SU-DHL-6 (cell line): ENCODE results near the gene SPOCK3.

ENCODE experiments used
- H2AFZ ChIP-seq: fragments of 200-600 bp; sonication (generic); 2 replicates; pipeline ENCODE4 v1.6.1; 2014; ENCODE audit warnings: low read depth, mild to moderate bottlenecking, moderate library complexity, mixed read lengths, antibody characterized with exemption, low read length; ENCODE audit not compliant: severe bottlenecking
- H3F3A ChIP-seq: fragments of 200-600 bp; shearing (Covaris generic); 2 replicates; pipeline ENCODE4 v1.6.0; 2016; ENCODE audit warnings: antibody characterized with exemption, mild to moderate bottlenecking; ENCODE audit not compliant: insufficient read depth
- H3K27ac ChIP-seq: fragments of 200-600 bp; sonication (generic); 2 replicates; pipeline ENCODE4 v1.5.1; 2016; ENCODE audit warnings: low read depth, mild to moderate bottlenecking, low read length, moderate library complexity, mixed read lengths
- H3K27me3 ChIP-seq: fragments of 200-600 bp; sonication (generic), shearing (Covaris generic); 2 replicates; pipeline ENCODE4 v1.6.0; 2014; ENCODE audit warnings: mild to moderate bottlenecking, low read length
- H3K36me3 ChIP-seq: fragments of 200-600 bp; sonication (generic); 2 replicates; pipeline ENCODE4 v1.6.1; 2014; ENCODE audit warnings: mild to moderate bottlenecking, low read length, mixed read lengths
- H3K4me2 ChIP-seq: fragments of 300-600, 200-600 bp; shearing (Covaris generic), sonication (generic); 2 replicates; pipeline ENCODE4 v1.6.0; 2014; ENCODE audit warnings: low read length, low read depth, mild to moderate bottlenecking; ENCODE audit not compliant: poor library complexity, severe bottlenecking
- H3K4me3 ChIP-seq: fragments of 200-600 bp; sonication (generic); 2 replicates; pipeline ENCODE4 v1.5.1; 2014; ENCODE audit warnings: antibody characterized with exemption, low read length, mild to moderate bottlenecking, mixed read lengths; ENCODE audit not compliant: insufficient read depth, poor library complexity, severe bottlenecking
- H3K79me2 ChIP-seq: fragments of 200-600 bp; sonication (generic); 2 replicates; pipeline ENCODE4 v1.6.1; 2014; ENCODE audit warnings: mild to moderate bottlenecking, low read length, moderate library complexity; ENCODE audit not compliant: insufficient read depth
- H3K9ac ChIP-seq: fragments of 200-600 bp; sonication (generic); 2 replicates; pipeline ENCODE4 v1.7.0; 2014; ENCODE audit warnings: mild to moderate bottlenecking, low read length
- H3K9me2 ChIP-seq: fragments of 200-600 bp; sonication (generic); replicated peaks from 2 replicates; pipeline ENCODE4 v1.6.1; 2014; ENCODE audit warnings: low read length; ENCODE audit not compliant: insufficient read depth
- H3K9me3 ChIP-seq: fragments of 200-600 bp; sonication (generic); 2 replicates; pipeline ENCODE4 v1.6.1; 2014; ENCODE audit warnings: low read length, mixed read lengths; ENCODE audit not compliant: insufficient read depth
- H4K20me1 ChIP-seq: fragments of 200-600 bp; sonication (generic); 2 replicates; pipeline ENCODE4 v1.6.1; 2014; ENCODE audit warnings: low read depth, mild to moderate bottlenecking, antibody characterized with exemption, low read length, moderate library complexity, mixed read lengths
- CTCF ChIP-seq: fragments of 200-600 bp; sonication (generic); IDR thresholded peaks from one replicate; pipeline ENCODE4 v1.5.1; 2017; ENCODE audit warnings: antibody characterized with exemption, mild to moderate bottlenecking, low read length, moderate library complexity; ENCODE audit not compliant: insufficient read depth, poor library complexity, severe bottlenecking
- EZH2phosphoT487 ChIP-seq: fragments of 200-600 bp; sonication (generic), shearing (Covaris generic); conservative IDR thresholded peaks from 2 replicates; pipeline ENCODE4 v1.6.1; 2018; ENCODE audit warnings: mild to moderate bottlenecking, antibody characterized with exemption, low read length, moderate library complexity, mixed read lengths

Gene SPOCK3

GRCh38 chr4:167233685-167234315 lies 494 bp downstream of the SPOCK3 start:
- Histone ChIP-seq H3K4me2 (peak overlapping the region; percentile 76), H4K20me1 (no peaks in the 10 kb centered on the region), H3F3A (no peaks in the 10 kb centered on the region), H2AFZ (peak overlapping the region; percentile 98), H3K9me3 (no peaks in the 10 kb centered on the region), H3K4me3 (peak overlapping the region; percentile 87), H3K79me2 (no peaks in the 10 kb centered on the region), H3K9ac (peak overlapping the region; percentile 57), H3K27me3 (no peaks in the 10 kb centered on the region), H3K27ac (no peak overlapping the region), H3K36me3 (no peaks in the 10 kb centered on the region), H3K9me2 (no peaks in the 10 kb centered on the region)
- no peak for TF ChIP-seq EZH2phosphoT487

- Histone ChIP-seq H3K9ac (peak overlapping the region; percentile 57), H3K9me2 (no peaks in the 10 kb centered on the region), H3K9me3 (no peaks in the 10 kb centered on the region), H3K27ac (no peak overlapping the region), H4K20me1 (no peaks in the 10 kb centered on the region), H3K27me3 (no peaks in the 10 kb centered on the region), H2AFZ (peak overlapping the region; percentile 98), H3K36me3 (no peaks in the 10 kb centered on the region), H3K4me3 (peak overlapping the region; percentile 87), H3K4me2 (peak overlapping the region; percentile 76), H3K79me2 (no peaks in the 10 kb centered on the region), H3F3A (no peaks in the 10 kb centered on the region)
- TF ChIP-seq CTCF = no peak
- TF ChIP-seq EZH2phosphoT487 = no peak
These were observed 1.2 kb downstream of the SPOCK3 start for GRCh38 chr4:167232805-167233684.

- Histone ChIP-seq H3K4me3 (no peak overlapping the region), H3F3A (no peaks in the 10 kb centered on the region), H3K4me2 (no peak overlapping the region), H3K9ac (no peak overlapping the region), H3K27me3 (no peaks in the 10 kb centered on the region), H3K27ac (no peak overlapping the region), H3K9me2 (no peaks in the 10 kb centered on the region), H3K36me3 (no peaks in the 10 kb centered on the region), H2AFZ (no peak overlapping the region), H3K9me3 (no peaks in the 10 kb centered on the region), H3K79me2 (no peaks in the 10 kb centered on the region), H4K20me1 (no peaks in the 10 kb centered on the region)
- TF ChIP-seq EZH2phosphoT487 = no peak
- no peak for TF ChIP-seq CTCF
These were observed 3.5 kb downstream of the SPOCK3 start for GRCh38 chr4:167230744-167231143.

GRCh38 chr4:167222099-167222498 lies 12.2 kb downstream of the SPOCK3 start:
- H3K4me3 ChIP-seq = no peak overlapping the region
- no peak overlapping the region for H3K27ac ChIP-seq
- H3K9ac ChIP-seq = no peak overlapping the region

More at GRCh38 chr4:167222099-167222498, 12.2 kb downstream of the SPOCK3 start:
- no peaks in the 10 kb centered on the region for H3K36me3 ChIP-seq
- H3K9me2 ChIP-seq = no peaks in the 10 kb centered on the region
- no peaks in the 10 kb centered on the region for H3K9me3 ChIP-seq
- no peaks in the 10 kb centered on the region for H4K20me1 ChIP-seq
- H3F3A ChIP-seq = peaks cover 6% of the 10 kb centered on the region; the same call in 1 of the 2 replicates
- no peak overlapping the region for H3K4me2 ChIP-seq
- TF ChIP-seq EZH2phosphoT487 (no peak), CTCF (no peak)
- H3K79me2 ChIP-seq = no peaks in the 10 kb centered on the region
- H3K27me3 ChIP-seq = no peaks in the 10 kb centered on the region
- no peak overlapping the region for H2AFZ ChIP-seq
